GM19240 (cell line): Measurements from ENCODE around the gene SYK.
"Not testable (repeated sequence)": the region's sequence is repeated elsewhere in the genome, so short reads cannot be mapped to it uniquely, and the experiment has no call there.

Experiments
- DNase-seq: peaks from one replicate; pipeline ENCODE4 v3.0.0; 2011; ENCODE audit warnings: low spot score; ENCODE audit not compliant: insufficient read length

SYK gene

GRCh38 chr9:90795084-90795483 is 6.5 kb upstream of the SYK start:
- DNase-seq = no peak

GRCh38 chr9:90795871-90796317 is 5.7 kb upstream of the SYK start:
- DNase-seq = no peak

- no peak for DNase-seq
These were observed 2.3 kb upstream of the SYK start for GRCh38 chr9:90799271-90799852.

DNA sequence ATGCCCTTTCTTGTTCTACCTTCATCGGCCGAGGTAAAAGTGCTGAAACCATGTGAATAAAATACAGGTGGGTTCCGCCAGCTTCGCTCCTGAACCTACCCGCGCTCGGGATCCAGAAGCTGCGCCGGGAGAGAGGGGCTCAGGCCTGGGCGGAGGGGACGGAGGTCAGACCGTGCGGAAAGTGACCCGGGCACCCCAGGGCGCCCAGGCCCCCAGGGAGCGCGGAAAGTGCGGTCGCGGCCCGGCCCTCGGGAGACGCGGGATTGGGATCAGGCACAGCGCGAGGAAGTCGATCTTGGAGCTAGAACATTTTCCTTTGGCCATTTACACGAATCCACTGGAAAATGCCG is 329 bp downstream of the SYK start:
- DNase-seq = no peak

DNA sequence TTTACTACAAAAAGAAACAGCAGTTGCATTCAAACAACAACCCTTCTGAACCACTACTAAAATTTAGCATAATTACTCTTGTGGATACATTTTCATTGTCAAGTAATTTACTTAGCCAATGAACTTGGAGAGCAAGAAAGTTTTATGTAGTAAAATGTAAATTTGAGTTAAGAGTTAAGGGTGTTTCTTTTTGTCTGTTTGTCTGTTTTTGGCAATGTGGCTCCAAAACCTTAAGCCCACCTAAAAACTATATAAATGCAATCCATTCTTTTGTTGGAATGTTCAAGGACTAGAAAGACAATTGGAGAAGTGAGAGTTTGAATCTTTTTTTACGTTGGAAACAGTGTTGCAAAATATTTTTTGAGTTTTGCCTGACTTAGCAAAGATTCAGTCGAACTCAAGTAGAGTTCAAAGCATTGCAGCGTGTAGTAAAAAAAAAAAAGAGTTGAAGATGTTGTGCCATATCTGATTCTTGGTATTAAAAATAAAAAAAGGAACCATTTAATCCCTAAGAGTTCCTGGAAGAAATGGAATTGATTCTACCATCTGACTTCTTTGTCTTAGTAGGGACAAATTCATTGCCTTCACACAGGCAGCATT is 867 bp downstream of the SYK start:
- no peak for DNase-seq

- no peak for DNase-seq
These were observed 2.4 kb downstream of the SYK start for GRCh38 chr9:90803860-90804593.

DNA sequence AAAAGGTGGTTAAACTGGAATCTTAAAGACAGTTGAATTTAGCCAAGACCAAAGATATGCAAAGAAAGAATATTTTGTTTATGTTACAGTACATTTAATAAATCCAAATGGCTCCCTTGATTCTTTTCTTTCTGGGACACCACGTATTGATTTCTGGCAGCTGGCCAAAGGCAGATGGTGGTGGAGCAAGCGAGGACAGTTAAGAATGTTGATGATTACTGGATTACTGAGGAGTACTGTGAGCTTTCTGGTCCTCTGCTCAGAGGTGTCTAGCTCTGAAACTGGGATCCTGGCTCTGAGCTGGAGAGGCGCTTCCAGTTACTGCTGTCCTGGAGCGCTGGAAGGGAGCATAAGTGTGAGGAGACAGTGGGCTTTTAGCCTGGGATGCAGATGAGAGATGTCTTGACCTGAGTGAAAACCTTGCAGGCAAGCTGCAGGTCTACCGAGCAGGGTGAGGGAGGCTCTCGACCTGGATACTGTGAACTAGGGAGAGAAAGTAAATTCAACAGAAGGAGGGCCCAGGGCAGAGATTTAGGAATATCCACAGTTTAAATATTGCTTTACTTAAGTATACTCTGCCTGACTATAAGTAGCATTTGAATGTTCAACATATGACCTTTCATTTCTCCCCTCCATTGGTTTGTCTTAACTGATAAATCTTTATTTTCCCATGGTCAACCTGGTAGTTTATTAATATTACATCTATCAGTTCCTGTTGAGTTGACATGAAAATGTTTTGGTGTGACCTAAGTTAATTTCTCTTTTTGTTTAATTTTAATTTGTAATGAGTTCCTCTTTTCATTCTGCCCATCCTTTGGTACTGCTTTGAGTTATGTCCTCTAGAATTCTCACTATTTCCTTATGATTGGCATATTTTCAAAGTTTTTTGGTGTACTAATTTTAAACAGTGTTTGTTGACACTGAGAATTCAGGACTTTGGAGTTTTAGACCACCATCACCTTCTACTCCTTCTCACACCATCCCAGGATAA is 3.7 kb downstream of the SYK start:
- DNase-seq = no peak

- DNase-seq = no peak
These were observed 5.4 kb downstream of the SYK start for GRCh38 chr9:90807006-90807405.

DNA sequence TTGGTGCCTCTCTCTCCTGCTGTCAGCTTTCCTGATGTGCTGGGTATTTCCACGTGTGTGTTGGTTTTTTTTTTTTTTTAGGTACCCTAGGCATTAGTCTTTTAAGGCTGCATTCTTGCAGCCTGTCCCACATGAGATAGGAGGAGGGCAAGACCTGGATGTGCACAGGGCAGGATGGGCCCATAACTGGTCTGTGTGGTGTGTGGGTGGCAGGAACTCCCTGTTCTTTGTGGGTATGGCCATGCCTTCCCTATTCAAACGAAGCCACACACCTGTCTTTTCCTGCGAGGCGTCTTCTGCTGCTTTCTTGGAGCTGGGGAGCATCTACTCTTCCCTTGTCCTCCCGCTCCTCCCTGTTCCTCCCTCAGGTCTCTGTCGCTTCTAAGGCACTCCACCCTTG is 6.8 kb downstream of the SYK start:
- DNase-seq = no peak

DNA sequence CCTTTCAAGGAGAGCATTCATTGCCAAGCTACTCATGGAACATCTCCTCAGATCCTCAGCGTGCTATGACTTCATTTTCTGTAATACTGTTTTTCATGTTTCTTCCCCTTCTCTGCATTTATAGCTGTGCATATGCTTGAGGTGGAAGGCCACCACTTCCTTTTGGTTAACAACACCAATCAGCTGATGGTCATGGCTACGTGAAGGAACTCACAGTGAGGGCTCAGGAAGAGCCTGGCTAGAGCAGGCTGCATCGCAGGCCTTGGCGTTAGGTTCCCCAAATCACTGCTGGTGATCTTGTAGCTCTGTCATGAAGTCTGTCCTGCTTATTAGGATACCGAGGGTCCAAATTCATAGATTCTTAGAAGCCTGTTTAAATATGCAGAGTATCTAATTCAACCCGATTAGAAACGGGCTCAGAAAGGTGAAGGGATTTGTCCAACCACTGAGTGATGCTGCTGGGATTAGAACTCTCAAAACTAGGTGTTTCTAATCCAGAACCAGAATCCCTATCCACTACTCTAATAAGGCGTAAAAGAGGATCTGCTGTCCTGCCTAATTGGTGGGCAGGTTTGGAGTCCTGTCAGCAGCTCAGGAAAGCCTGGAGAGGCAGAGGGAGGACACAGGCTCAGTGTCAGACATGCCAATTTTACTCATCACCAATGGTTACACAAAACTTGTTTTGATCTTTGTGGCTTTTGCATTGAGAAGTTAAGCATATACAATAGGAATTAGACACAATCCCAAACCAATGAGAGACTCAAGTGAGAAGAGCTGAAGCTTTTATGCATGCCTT is 7.5 kb downstream of the SYK start:
- no peak for DNase-seq

DNA sequence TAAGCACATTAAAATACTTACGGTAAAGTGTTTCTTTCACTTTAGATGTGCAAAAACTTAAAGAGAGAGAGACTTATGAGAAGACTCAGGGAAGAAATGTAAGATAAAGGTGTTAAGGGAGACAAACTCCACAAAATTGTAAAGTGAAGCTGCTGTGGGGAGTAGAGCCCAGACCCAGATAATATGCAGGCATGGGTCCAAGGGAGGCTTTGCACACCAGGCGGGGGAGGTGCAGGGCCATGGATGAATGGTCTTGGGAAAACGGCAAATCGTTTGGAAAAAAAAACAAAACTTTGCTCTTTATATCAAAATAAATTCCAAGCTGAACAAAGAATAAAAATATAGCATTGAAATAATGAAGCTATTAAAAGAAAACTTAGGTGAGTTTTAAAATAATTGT is 9.1 kb downstream of the SYK start:
- no peak for DNase-seq

GRCh38 chr9:90813046-90813445 is 11.4 kb downstream of the SYK start:
- DNase-seq = no peak

GRCh38 chr9:90813523-90813922 is 11.9 kb downstream of the SYK start:
- DNase-seq = no peak

- no peak for DNase-seq
These were observed 12.7 kb downstream of the SYK start for GRCh38 chr9:90814355-90814754.

GRCh38 chr9:90815183-90815943 is 13.7 kb downstream of the SYK start:
- no peak for DNase-seq

GRCh38 chr9:90815944-90816357 is 14.3 kb downstream of the SYK start:
- no peak for DNase-seq

DNA sequence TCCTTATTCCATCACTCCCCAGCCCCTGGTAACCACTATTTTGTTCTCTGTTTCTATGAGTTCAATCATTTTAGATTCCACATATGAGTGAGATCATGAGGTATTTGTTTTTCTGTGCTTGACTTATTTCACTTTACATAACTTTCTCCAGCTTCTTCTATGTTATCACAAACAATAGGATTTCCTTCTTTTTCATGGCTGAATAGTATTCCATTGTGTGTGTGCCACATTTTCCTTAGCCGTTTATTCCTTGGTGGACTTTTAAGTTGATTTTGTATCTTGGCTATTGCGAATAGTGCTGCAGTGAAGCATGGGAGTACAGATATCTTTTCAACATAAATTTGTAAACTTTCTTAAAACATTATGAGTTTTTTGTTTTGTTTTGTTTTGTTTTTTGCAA is 15.1 kb downstream of the SYK start:
- DNase-seq = no peak

DNA sequence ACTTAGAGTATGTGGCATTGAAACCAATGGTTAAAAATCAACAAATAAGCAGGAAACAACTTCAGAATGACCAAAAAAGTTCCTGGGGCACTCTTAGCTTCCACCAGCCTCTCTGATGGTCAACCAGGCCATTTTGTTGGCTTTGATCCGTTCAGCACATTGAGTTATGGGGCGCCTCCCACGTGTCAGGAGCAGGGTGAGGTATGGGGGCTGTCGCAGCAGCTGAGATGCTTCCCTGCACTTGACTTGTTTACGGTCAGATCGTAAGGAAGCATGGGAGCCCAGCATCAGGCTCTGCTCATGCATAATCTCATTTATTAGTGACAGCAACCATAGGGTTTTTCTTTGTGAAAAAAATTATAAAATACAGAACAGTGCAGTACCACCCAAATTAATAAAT is 16.7 kb downstream of the SYK start:
- DNase-seq = no peak

GRCh38 chr9:90820406-90820805 is 18.8 kb downstream of the SYK start:
- not testable (repeated sequence) for DNase-seq

DNA sequence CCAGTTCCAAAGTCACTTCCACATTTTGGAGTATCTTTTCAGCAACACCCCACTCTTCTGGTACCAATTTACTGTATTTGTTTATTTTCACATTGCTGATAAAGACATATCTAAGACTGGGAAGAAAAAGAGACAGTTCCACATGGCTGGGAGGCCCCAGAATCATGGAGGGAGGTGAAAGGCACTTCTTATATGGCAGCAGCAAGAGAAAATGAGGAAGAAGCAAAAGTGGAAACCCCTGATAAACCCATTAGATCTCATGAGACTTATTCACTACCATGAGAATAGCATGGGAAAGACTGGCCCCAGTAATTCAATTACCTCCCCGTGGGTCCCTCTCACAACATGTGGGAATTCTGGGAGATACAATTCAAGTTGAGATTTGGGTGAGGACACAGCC is 19.6 kb downstream of the SYK start:
- not testable (repeated sequence) for DNase-seq
